22Rv1 (cell line): ENCODE results near the gene OS9.

Source experiments
- CTCF ChIP-seq: fragments of 450-650 bp; IDR thresholded peaks from 2 replicates; pipeline ENCODE4 v1.5.1; 2017; ENCODE audit warnings: mild to moderate bottlenecking
- ZFX ChIP-seq: fragments of 450-650 bp; IDR thresholded peaks from 2 replicates; pipeline ENCODE4 v1.6.1; 2017; ENCODE audit warnings: antibody characterized with exemption, borderline replicate concordance

GRCh38 chr12:57738661-57739237, 44.8 kb downstream of the OS9 start, which contains the start of gene AGAP2:
- TF ChIP-seq CTCF (no peak), ZFX (no peak)
